MM.1S (cell line): Measurements from ENCODE around the gene TPTE.

Source experiments
- CTCF ChIP-seq: fragments of 300-600 bp; sonication (generic); IDR thresholded peaks from 2 replicates; pipeline ENCODE4 v1.5.1; 2016; ENCODE audit warnings: antibody characterized with exemption, low read length, mixed read lengths
- EZH2 ChIP-seq: fragments of 300-600 bp; sonication (generic); optimal IDR thresholded peaks from 2 replicates; pipeline ENCODE3; 2017; ENCODE audit warnings: low read depth, mild to moderate bottlenecking, antibody characterized with exemption, low read length, mixed read lengths

- no peak for TF ChIP-seq CTCF
- TF ChIP-seq EZH2, result no peak
Observed at GRCh38 chr21:10627316-10627863, 106.0 kb downstream of the TPTE start.
